ENCODE data around the gene COL8A1.

The COL8A1 gene

GRCh38 chr3:99781761-99782160 lies 143.4 kb downstream of the COL8A1 start:
- no peak overlapping the region for H3K4me3 ChIP-seq (ENCODE audit: low read depth, low read length)

GRCh38 chr3:99783011-99783573 lies 144.7 kb downstream of the COL8A1 start:
- H3K4me3 ChIP-seq (ENCODE audit: low read depth, low read length), result no peak overlapping the region

GRCh38 chr3:99789011-99789721 lies 150.8 kb downstream of the COL8A1 start:
- H3K4me3 ChIP-seq (ENCODE audit: low read depth, low read length), result no peak overlapping the region

GRCh38 chr3:99794485-99794884 lies 156.1 kb downstream of the COL8A1 start:
- H3K4me3 ChIP-seq (ENCODE audit: low read depth, low read length), result no peak overlapping the region

- H3K4me3 ChIP-seq (ENCODE audit: low read depth, low read length), result no peak overlapping the region
These were observed 157.2 kb downstream of the COL8A1 start for GRCh38 chr3:99795573-99795972.

- no peak overlapping the region for H3K4me3 ChIP-seq (ENCODE audit: low read depth, low read length)
These were observed 161.0 kb downstream of the COL8A1 start for GRCh38 chr3:99799422-99799821.

- no peak overlapping the region for H3K4me3 ChIP-seq (ENCODE audit: low read depth, low read length)
These were observed 164.9 kb downstream of the COL8A1 start for GRCh38 chr3:99803297-99803696.

- no peak overlapping the region for H3K4me3 ChIP-seq (ENCODE audit: low read depth, low read length)
These were observed 166.8 kb downstream of the COL8A1 start for GRCh38 chr3:99805160-99805559.

- no peak overlapping the region for H3K4me3 ChIP-seq (ENCODE audit: low read depth, low read length)
These were observed 169.9 kb downstream of the COL8A1 start for GRCh38 chr3:99808163-99808794.

GRCh38 chr3:99809565-99809964 lies 171.2 kb downstream of the COL8A1 start:
- no peak overlapping the region for H3K4me3 ChIP-seq (ENCODE audit: low read depth, low read length)

- no peak overlapping the region for H3K4me3 ChIP-seq (ENCODE audit: low read depth, low read length)
These were observed 172.0 kb downstream of the COL8A1 start for GRCh38 chr3:99810403-99810802.

- peak overlapping the region; percentile 86 for H3K4me3 ChIP-seq (ENCODE audit: low read depth, low read length)
These were observed 178.6 kb downstream of the COL8A1 start for GRCh38 chr3:99817047-99817436.

- H3K4me3 ChIP-seq (ENCODE audit: low read depth, low read length), result peak within 1 kb of the TSS; percentile 86
These were observed 179.2 kb downstream of the COL8A1 start, which contains the start of gene CMSS1 for GRCh38 chr3:99817437-99818240. CMSS1 (plus strand) TSS chr3:99817862.

- H3K4me3 ChIP-seq (ENCODE audit: low read depth, low read length), result no peak overlapping the region
These were observed 180.4 kb downstream of the COL8A1 start for GRCh38 chr3:99818818-99819217.

- no peak overlapping the region for H3K4me3 ChIP-seq (ENCODE audit: low read depth, low read length)
These were observed 185.6 kb downstream of the COL8A1 start for GRCh38 chr3:99823723-99824711.

GRCh38 chr3:99825004-99825640 lies 186.7 kb downstream of the COL8A1 start:
- H3K4me3 ChIP-seq (ENCODE audit: low read depth, low read length), result no peak overlapping the region

- no peak overlapping the region for H3K4me3 ChIP-seq (ENCODE audit: low read depth, low read length)
These were observed 191.4 kb downstream of the COL8A1 start for GRCh38 chr3:99829844-99830243.

- H3K4me3 ChIP-seq (ENCODE audit: low read depth, low read length), result no peak overlapping the region
These were observed 195.3 kb downstream of the COL8A1 start for GRCh38 chr3:99833617-99834205.

GRCh38 chr3:99834211-99834957 lies 196.0 kb downstream of the COL8A1 start:
- no peak overlapping the region for H3K4me3 ChIP-seq (ENCODE audit: low read depth, low read length)

Data from iPS-11a (cell line).